ENCODE data around the gene ZFYVE1. TPM values are rescaled to one million over a fixed set of nuclear protein-coding genes. Genes with fewer than 3 reads are reported as not detected.

Gene ZFYVE1
- total and polyA plus RNA-seq, 2 donors (not counting 3 experiments of a cell fraction or from before 2014, with no cell fraction given) = 27.3 to 29.2 TPM

GRCh38 chr14:72958548-72958947 lies 68.4 kb downstream of the ZFYVE1 start:
- Histone ChIP-seq H3K9me3 (replicated peaks; ENCODE audit: control insufficient read depth, insufficient read depth, low read length) (no peaks in the 10 kb centered on the region), H4K20me1 (replicated peaks; ENCODE audit: control insufficient read depth, extremely low read depth, insufficient read depth, low read length) (no peaks in the 10 kb centered on the region), H3K79me2 (ENCODE audit: control insufficient read depth, insufficient read depth, low read length) (no peaks in the 10 kb centered on the region), H3K27ac (ENCODE audit: insufficient read depth, low read depth, low read length) (no peak overlapping the region), H3K36me3 (ENCODE audit: control insufficient read depth in 2 of 2, extremely low read depth in 1 of 2, insufficient read depth in 2 of 2, low read length in 2 of 2) (peaks cover 0 to 2% of the 10 kb centered on the region in 2 experiments), H3K4me2 (ENCODE audit: insufficient read depth, low read length) (no peak overlapping the region), H3K9ac (replicated peaks; ENCODE audit: extremely low read depth, insufficient read depth, low read length) (no peak overlapping the region), H3K4me1 (ENCODE audit: control insufficient read depth, extremely low read depth, insufficient read depth, low read length) (no peaks in the 10 kb centered on the region), H3K27me3 (ENCODE audit: control insufficient read depth in 2 of 2, insufficient read depth in 2 of 2, low read length in 2 of 2) (no peaks in the 10 kb centered on the region), H2AFZ (ENCODE audit: low read depth, low read length) (no peak overlapping the region), H3K9me1 (replicated peaks; ENCODE audit: control insufficient read depth, extremely low read depth, insufficient read depth, low read length) (no peaks in the 10 kb centered on the region), H3K4me3 (replicated peaks in 1 of 3; ENCODE audit: insufficient read depth in 1 of 3, low read depth in 1 of 3, low read length in 3 of 3) (no peak overlapping the region)
- CTCF ChIA-PET = interaction anchor here (1.3 to 1.6 kb wide), 2 partner anchors 10 to 444 kb away, joined by 5 to 6 read pairs; no protein-coding TSS in a partner anchor
- POLR2A ChIA-PET = no interaction called here
- no TSS peak for BruUV-seq (replicated peaks)
- intact Hi-C loops (cut with micrococcal nuclease) = no loop called here
- FAIRE-seq (no peak), DNase-seq (ENCODE audit: low read depth, low spot score) (no peak)
- dilution Hi-C loops (cut with MboI; ENCODE audit: extremely low pct_ligation_motif_present, low sequenced_read_pairs) = no loop called here
- no peak for TF ChIP-seq CTCF (IDR thresholded peaks at IDR 0.05; ENCODE audit: extremely low read depth in 1 of 2, insufficient read depth in 1 of 2, low read depth in 1 of 2, low read length in 2 of 2)
- no peak for TF ChIP-seq GATA2 (IDR thresholded peaks at IDR 0.05; ENCODE audit: insufficient read depth, insufficient read length, low read depth, low read length)

GRCh38 chr14:72957213-72957612 lies 69.7 kb downstream of the ZFYVE1 start:
- Histone ChIP-seq H3K4me2 (ENCODE audit: insufficient read depth, low read length) (no peak overlapping the region), H3K9me1 (replicated peaks; ENCODE audit: control insufficient read depth, extremely low read depth, insufficient read depth, low read length) (no peaks in the 10 kb centered on the region), H3K9ac (replicated peaks; ENCODE audit: extremely low read depth, insufficient read depth, low read length) (no peak overlapping the region), H3K4me3 (replicated peaks in 1 of 3; ENCODE audit: insufficient read depth in 1 of 3, low read depth in 1 of 3, low read length in 3 of 3) (no peak overlapping the region), H3K36me3 (ENCODE audit: control insufficient read depth in 2 of 2, extremely low read depth in 1 of 2, insufficient read depth in 2 of 2, low read length in 2 of 2) (peaks cover 0 to 2% of the 10 kb centered on the region in 2 experiments), H3K79me2 (ENCODE audit: control insufficient read depth, insufficient read depth, low read length) (no peaks in the 10 kb centered on the region), H3K9me3 (replicated peaks; ENCODE audit: control insufficient read depth, insufficient read depth, low read length) (no peaks in the 10 kb centered on the region), H3K4me1 (ENCODE audit: control insufficient read depth, extremely low read depth, insufficient read depth, low read length) (no peaks in the 10 kb centered on the region), H3K27ac (ENCODE audit: insufficient read depth, low read depth, low read length) (no peak overlapping the region), H2AFZ (ENCODE audit: low read depth, low read length) (no peak overlapping the region), H3K27me3 (ENCODE audit: control insufficient read depth in 2 of 2, insufficient read depth in 2 of 2, low read length in 2 of 2) (no peaks in the 10 kb centered on the region), H4K20me1 (replicated peaks; ENCODE audit: control insufficient read depth, extremely low read depth, insufficient read depth, low read length) (no peaks in the 10 kb centered on the region)
- POLR2A ChIA-PET = no interaction called here
- DNase-seq (ENCODE audit: low read depth, low spot score) (no peak), FAIRE-seq (no peak)
- TF ChIP-seq POLR2AphosphoS5 (IDR thresholded peaks at IDR 0.05; ENCODE audit: insufficient read depth, low read depth, low read length) (no peak), GATA2 (IDR thresholded peaks at IDR 0.05; ENCODE audit: insufficient read depth, insufficient read length, low read depth, low read length) (no peak), JUN (IDR thresholded peaks at IDR 0.05; ENCODE audit: borderline replicate concordance, insufficient read depth, insufficient read length, low read depth) (no peak), POLR2A (IDR thresholded peaks at IDR 0.05; ENCODE audit: low read depth, low read length) (no peak), CTCF (IDR thresholded peaks at IDR 0.05; ENCODE audit: extremely low read depth in 1 of 2, insufficient read depth in 1 of 2, low read depth in 1 of 2, low read length in 2 of 2) (no peak), MAX (IDR thresholded peaks at IDR 0.05; ENCODE audit: insufficient read depth, insufficient read length) (no peak), MYC (IDR thresholded peaks at IDR 0.05; ENCODE audit: low read depth, low read length) (no peak), EZH2 (IDR thresholded peaks at IDR 0.05; ENCODE audit: borderline replicate concordance, low read depth, low read length, severe bottlenecking) (no peak), FOS (IDR thresholded peaks at IDR 0.05; ENCODE audit: borderline replicate concordance, insufficient read depth, low read length) (no peak)
- dilution Hi-C loops (cut with MboI; ENCODE audit: extremely low pct_ligation_motif_present, low sequenced_read_pairs) = no loop called here
- intact Hi-C loops (cut with micrococcal nuclease) = no loop called here
- CTCF ChIA-PET = interaction anchor here (1.9 to 2.3 kb wide), 2 partner anchors 9 to 443 kb away, joined by 12 to 18 read pairs; no protein-coding TSS in a partner anchor
- no TSS peak for BruUV-seq (replicated peaks)
